ENCODE measurements around the gene CENPP. TPM values are rescaled to one million over a fixed set of nuclear protein-coding genes. Genes with fewer than 3 reads are reported as not detected.

The CENPP gene
- total RNA-seq, 4 donors from 2014 or later: 1.5 to 11.6 (median 5.5) TPM

- no peaks in the 10 kb centered on the region for H3K36me3 ChIP-seq
- intact Hi-C loops (cut with DNase I): no loop called here
- no peaks in the 10 kb centered on the region for H3K4me1 ChIP-seq
- TF ChIP-seq, protein P1, sequence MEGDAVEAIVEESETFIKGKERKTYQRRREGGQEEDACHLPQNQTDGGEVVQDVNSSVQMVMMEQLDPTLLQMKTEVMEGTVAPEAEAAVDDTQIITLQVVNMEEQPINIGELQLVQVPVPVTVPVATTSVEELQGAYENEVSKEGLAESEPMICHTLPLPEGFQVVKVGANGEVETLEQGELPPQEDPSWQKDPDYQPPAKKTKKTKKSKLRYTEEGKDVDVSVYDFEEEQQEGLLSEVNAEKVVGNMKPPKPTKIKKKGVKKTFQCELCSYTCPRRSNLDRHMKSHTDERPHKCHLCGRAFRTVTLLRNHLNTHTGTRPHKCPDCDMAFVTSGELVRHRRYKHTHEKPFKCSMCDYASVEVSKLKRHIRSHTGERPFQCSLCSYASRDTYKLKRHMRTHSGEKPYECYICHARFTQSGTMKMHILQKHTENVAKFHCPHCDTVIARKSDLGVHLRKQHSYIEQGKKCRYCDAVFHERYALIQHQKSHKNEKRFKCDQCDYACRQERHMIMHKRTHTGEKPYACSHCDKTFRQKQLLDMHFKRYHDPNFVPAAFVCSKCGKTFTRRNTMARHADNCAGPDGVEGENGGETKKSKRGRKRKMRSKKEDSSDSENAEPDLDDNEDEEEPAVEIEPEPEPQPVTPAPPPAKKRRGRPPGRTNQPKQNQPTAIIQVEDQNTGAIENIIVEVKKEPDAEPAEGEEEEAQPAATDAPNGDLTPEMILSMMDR (IDR thresholded peaks at IDR 0.05): no peak
- TF ChIP-seq POLR2A (IDR thresholded peaks at IDR 0.05): no peak
- H3K27ac ChIP-seq: no peak overlapping the region
- no peak overlapping the region for H3K4me3 ChIP-seq (replicated peaks in 1 of 3)
- DNase-seq: no peak
- H3K9me3 ChIP-seq: no peaks in the 10 kb centered on the region
- no peaks in the 10 kb centered on the region for H3K27me3 ChIP-seq
- WGBS, 2 donors: 87 to 91% methylated on average over 5 of the region's 5 CpGs
Observed at GRCh38 chr9:92432350-92432749, 106.6 kb downstream of the CENPP start.

DNA sequence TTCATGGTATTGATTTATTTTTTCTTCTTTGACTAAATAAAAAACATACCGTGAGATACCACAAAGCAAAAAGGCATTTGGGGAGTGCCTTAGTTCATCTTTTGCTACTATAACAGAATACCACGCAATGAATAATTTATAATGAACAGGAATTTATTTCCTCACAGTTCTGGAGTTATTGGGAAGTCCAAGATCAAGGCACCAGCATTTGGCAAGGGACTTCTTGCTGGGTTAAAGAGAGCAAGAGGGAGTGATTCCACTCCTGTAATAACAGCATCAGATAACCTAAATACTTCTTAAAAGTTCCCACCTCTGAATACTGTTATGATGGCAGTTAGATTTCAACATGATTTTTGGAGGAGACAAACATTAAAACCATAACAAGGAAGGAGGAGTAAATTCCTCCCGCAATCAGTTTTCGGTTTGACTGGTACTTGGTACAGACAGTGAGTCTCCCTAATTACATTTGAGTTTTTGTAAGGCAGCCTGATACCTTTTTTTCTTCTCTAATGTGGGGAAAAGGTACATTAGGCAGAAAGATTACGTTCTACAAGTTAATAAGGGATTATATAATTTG, 107.3 kb downstream of the CENPP start:
- DNase-seq: no peak
- no peak for TF ChIP-seq POLR2A (IDR thresholded peaks at IDR 0.05)
- TF ChIP-seq, protein P1 (IDR thresholded peaks at IDR 0.05): no peak
- WGBS, 2 donors: 91 to 92% methylated on average over 5 of the region's 5 CpGs
- H3K4me1 ChIP-seq: no peaks in the 10 kb centered on the region
- no peaks in the 10 kb centered on the region for H3K27me3 ChIP-seq
- no peak overlapping the region for H3K27ac ChIP-seq
- intact Hi-C loops (cut with DNase I): no loop called here
- no peak overlapping the region for H3K4me3 ChIP-seq (replicated peaks in 1 of 3)
- no peaks in the 10 kb centered on the region for H3K9me3 ChIP-seq
- H3K36me3 ChIP-seq: no peaks in the 10 kb centered on the region

GRCh38 chr9:92435263-92435662, 109.5 kb downstream of the CENPP start:
- Histone ChIP-seq H3K27ac (no peak overlapping the region), H3K9me3 (no peaks in the 10 kb centered on the region), H3K4me3 (replicated peaks in 1 of 3) (no peak overlapping the region), H3K27me3 (no peaks in the 10 kb centered on the region), H3K36me3 (no peaks in the 10 kb centered on the region), H3K4me1 (no peaks in the 10 kb centered on the region)
- no peak for TF ChIP-seq POLR2A (IDR thresholded peaks at IDR 0.05)
- TF ChIP-seq, protein P1 (IDR thresholded peaks at IDR 0.05): no peak
- WGBS, 2 donors: 88 to 94% methylated on average over 1 of the region's 1 CpG
- intact Hi-C loops (cut with DNase I): no loop called here
- no peak for DNase-seq

GRCh38 chr9:92438900-92439526, 113.3 kb downstream of the CENPP start:
- intact Hi-C loops (cut with DNase I): no loop called here
- DNase-seq: no peak
- H3K4me3 ChIP-seq (replicated peaks in 1 of 3): no peak overlapping the region

More at GRCh38 chr9:92438900-92439526, 113.3 kb downstream of the CENPP start:
- Histone ChIP-seq H3K27ac (no peak overlapping the region), H3K9me3 (no peaks in the 10 kb centered on the region), H3K36me3 (no peaks in the 10 kb centered on the region), H3K27me3 (no peaks in the 10 kb centered on the region), H3K4me1 (no peaks in the 10 kb centered on the region)
- TF ChIP-seq, protein P1 (IDR thresholded peaks at IDR 0.05): no peak
- no peak for TF ChIP-seq POLR2A (IDR thresholded peaks at IDR 0.05)
- WGBS, 2 donors: 82 to 87% methylated on average over 5 of the region's 5 CpGs

Measured in thyroid gland (tissue), 4 donors.